ENCODE data around the gene SLC22A16.
"Not testable (repeated sequence)": the region's sequence is repeated elsewhere in the genome, so short reads cannot be mapped to it uniquely, and the experiment has no call there.

DNA sequence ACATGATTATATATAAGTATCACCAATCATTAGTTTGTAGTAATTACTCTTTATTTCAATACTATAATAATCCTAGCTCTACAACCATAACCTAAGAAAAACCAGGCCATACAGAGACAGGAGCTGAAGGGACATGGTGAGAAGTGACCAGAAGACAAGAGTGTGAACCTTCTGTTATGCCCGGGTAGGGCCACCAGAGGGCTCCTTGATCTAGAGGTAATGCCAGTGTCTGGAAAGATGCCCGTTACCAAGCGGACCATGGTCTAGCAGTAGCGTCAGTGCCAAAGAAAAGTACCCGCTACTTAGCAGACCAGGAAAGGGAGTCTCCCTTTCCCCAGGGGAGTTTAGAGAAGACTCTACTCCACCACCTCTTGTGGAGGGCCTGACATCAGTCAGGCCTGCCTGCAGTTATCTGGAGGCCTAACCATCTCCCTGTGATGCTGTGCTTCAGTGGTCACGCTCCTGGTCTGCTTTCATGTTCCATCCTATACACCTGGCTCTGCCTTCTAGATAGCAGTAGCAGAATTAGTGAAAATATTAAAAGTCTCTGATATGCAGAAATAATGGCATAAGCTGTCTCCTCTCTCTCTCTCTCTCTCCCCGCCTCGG, 18.7 kb downstream of the SLC22A16 start:
- TF ChIP-seq, protein P1, sequence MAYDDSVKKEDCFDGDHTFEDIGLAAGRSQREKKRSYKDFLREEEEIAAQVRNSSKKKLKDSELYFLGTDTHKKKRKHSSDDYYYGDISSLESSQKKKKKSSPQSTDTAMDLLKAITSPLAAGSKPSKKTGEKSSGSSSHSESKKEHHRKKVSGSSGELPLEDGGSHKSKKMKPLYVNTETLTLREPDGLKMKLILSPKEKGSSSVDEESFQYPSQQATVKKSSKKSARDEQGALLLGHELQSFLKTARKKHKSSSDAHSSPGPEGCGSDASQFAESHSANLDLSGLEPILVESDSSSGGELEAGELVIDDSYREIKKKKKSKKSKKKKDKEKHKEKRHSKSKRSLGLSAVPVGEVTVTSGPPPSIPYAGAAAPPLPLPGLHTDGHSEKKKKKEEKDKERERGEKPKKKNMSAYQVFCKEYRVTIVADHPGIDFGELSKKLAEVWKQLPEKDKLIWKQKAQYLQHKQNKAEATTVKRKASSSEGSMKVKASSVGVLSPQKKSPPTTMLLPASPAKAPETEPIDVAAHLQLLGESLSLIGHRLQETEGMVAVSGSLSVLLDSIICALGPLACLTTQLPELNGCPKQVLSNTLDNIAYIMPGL (CRISPR knock-in tag; IDR thresholded peaks at IDR 0.05) = not testable (repeated sequence)
- not testable (repeated sequence) for TF ChIP-seq NR3C1 (CRISPR knock-in tag; conservative IDR thresholded peaks at IDR 0.05; ENCODE audit: low read depth); KAT7 (CRISPR knock-in tag; IDR thresholded peaks at IDR 0.05; ENCODE audit: borderline replicate concordance); NR2C2 (CRISPR knock-in tag; IDR thresholded peaks at IDR 0.05); ZNF121 (CRISPR knock-in tag; IDR thresholded peaks at IDR 0.05); ESRRA (CRISPR knock-in tag; IDR thresholded peaks at IDR 0.05; ENCODE audit: borderline replicate concordance)
- TF ChIP-seq, protein P2, sequence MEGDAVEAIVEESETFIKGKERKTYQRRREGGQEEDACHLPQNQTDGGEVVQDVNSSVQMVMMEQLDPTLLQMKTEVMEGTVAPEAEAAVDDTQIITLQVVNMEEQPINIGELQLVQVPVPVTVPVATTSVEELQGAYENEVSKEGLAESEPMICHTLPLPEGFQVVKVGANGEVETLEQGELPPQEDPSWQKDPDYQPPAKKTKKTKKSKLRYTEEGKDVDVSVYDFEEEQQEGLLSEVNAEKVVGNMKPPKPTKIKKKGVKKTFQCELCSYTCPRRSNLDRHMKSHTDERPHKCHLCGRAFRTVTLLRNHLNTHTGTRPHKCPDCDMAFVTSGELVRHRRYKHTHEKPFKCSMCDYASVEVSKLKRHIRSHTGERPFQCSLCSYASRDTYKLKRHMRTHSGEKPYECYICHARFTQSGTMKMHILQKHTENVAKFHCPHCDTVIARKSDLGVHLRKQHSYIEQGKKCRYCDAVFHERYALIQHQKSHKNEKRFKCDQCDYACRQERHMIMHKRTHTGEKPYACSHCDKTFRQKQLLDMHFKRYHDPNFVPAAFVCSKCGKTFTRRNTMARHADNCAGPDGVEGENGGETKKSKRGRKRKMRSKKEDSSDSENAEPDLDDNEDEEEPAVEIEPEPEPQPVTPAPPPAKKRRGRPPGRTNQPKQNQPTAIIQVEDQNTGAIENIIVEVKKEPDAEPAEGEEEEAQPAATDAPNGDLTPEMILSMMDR (IDR thresholded peaks at IDR 0.05) = peak; percentile 37; the same call in 1 of the 2 replicates
- TF ChIP-seq, protein P3, sequence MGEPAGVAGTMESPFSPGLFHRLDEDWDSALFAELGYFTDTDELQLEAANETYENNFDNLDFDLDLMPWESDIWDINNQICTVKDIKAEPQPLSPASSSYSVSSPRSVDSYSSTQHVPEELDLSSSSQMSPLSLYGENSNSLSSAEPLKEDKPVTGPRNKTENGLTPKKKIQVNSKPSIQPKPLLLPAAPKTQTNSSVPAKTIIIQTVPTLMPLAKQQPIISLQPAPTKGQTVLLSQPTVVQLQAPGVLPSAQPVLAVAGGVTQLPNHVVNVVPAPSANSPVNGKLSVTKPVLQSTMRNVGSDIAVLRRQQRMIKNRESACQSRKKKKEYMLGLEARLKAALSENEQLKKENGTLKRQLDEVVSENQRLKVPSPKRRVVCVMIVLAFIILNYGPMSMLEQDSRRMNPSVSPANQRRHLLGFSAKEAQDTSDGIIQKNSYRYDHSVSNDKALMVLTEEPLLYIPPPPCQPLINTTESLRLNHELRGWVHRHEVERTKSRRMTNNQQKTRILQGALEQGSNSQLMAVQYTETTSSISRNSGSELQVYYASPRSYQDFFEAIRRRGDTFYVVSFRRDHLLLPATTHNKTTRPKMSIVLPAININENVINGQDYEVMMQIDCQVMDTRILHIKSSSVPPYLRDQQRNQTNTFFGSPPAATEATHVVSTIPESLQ (CRISPR knock-in tag; IDR thresholded peaks at IDR 0.05) = not testable (repeated sequence)
- TF ChIP-seq, protein P4, sequence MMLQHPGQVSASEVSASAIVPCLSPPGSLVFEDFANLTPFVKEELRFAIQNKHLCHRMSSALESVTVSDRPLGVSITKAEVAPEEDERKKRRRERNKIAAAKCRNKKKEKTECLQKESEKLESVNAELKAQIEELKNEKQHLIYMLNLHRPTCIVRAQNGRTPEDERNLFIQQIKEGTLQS (CRISPR knock-in tag; conservative IDR thresholded peaks at IDR 0.05) = not testable (repeated sequence)
